A549 (cell line): ENCODE data around the gene ASCL2. TPM values are rescaled to one million over a fixed set of nuclear protein-coding genes. Genes with fewer than 3 reads are reported as not detected.

ENCODE experiments used
- ATAC-seq, 2 experiments: fragments of 200-7000 bp in 1 of 2; fragments of >200 bp in 1 of 2; cut with Nextera tagmentation in 1 of 2; cut with Tn5 transposase in 1 of 2; 3 replicates each; pipeline versions ENCODE4 v1.8.0 to v1.9.1; 2018 to 2020; ENCODE audit warnings: mild to moderate bottlenecking in 1 of 2, moderate library complexity in 1 of 2
- CTCF ChIA-PET: fragments of 300-600 bp; sonication (Branson Sonifier 250); formaldehyde crosslinking; extraction: SDS; loops from one replicate; lab custom pipeline; 2021; ENCODE audit warnings: antibody characterized with exemption, inconsistent platforms; lab: Yijun Ruan, JAX
- POLR2A ChIA-PET: fragments of 350-600 bp; formaldehyde crosslinking; extraction: SDS; loops from one replicate; lab custom pipeline; 2021; ENCODE audit warnings: antibody characterized with exemption, inconsistent platforms; lab: Yijun Ruan, JAX
- DNase-seq, 2 experiments: peaks; one replicate each; pipeline versions ENCODE4 v3.0.0 to v3.0.0-alpha.2; 2011 to 2016; ENCODE audit warnings: low read depth in 1 of 2, low spot score in 1 of 2
- FAIRE-seq: peaks from 2 replicates; lab custom pipeline; 2011; peaks lifted over from hg19 to GRCh38; lab: Jason Lieb, UNC
- H3K27ac ChIP-seq, 2 experiments: fragments of >200 bp; sonication (Bioruptor Twin); formaldehyde crosslinking; 3 replicates each; pipeline ENCODE4 v1.5.1; 2016 to 2017
- H3K4me1 ChIP-seq: fragments of >200 bp; sonication (Bioruptor Twin); formaldehyde crosslinking; 3 replicates; pipeline ENCODE4 v1.6.1; 2016
- H3K4me2 ChIP-seq: fragments of >200 bp; sonication (Bioruptor Twin); formaldehyde crosslinking; 3 replicates; pipeline ENCODE4 v1.6.1; 2016
- H3K4me3 ChIP-seq: fragments of >200 bp; sonication (Bioruptor Twin); formaldehyde crosslinking; 3 replicates; pipeline ENCODE4 v1.5.1; 2016
- H3K9me3 ChIP-seq: fragments of >200 bp; sonication (Bioruptor Twin); formaldehyde crosslinking; 3 replicates; pipeline ENCODE4 v1.6.1; 2016
- EHF ChIP-seq: fragments of 250-450 bp; sonication (Bioruptor Pico); IDR thresholded peaks from 2 replicates; pipeline ENCODE4 v1.5.0; 2020; ENCODE audit warnings: mild to moderate bottlenecking
- FOSB ChIP-seq: fragments of 250-450 bp; sonication (Bioruptor Pico); IDR thresholded peaks from 2 replicates; pipeline ENCODE4 v1.5.0; 2020; ENCODE audit warnings: mild to moderate bottlenecking, moderate library complexity
- GATA3 ChIP-seq: IDR thresholded peaks from 2 replicates; pipeline ENCODE4 v1.6.1; 2012; ENCODE audit warnings: borderline replicate concordance
- HDAC2 ChIP-seq: fragments of 200-600 bp; sonication (generic); IDR thresholded peaks from 2 replicates; pipeline ENCODE4 v1.6.1; 2016
- HES2 ChIP-seq: fragments of >200 bp; sonication (Bioruptor Twin); formaldehyde crosslinking; IDR thresholded peaks from 2 replicates; pipeline ENCODE4 v1.6.1; 2016
- MYC ChIP-seq: IDR thresholded peaks from 2 replicates; pipeline ENCODE4 v1.6.1; 2012; ENCODE audit warnings: mild to moderate bottlenecking, inconsistent platforms, low read length, improper control_type of control experiment, borderline replicate concordance
- NFE2L2 ChIP-seq: fragments of 150-350 bp; conservative IDR thresholded peaks from 2 replicates; pipeline ENCODE4 v1.6.1; 2014; ENCODE audit warnings: low read length
- NR3C1 ChIP-seq: fragments of >200 bp; sonication (Bioruptor Twin); formaldehyde crosslinking; IDR thresholded peaks from 3 replicates; pipeline ENCODE4 v1.6.1; 2017
- PHF8 ChIP-seq: fragments of 200-600 bp; sonication (generic); IDR thresholded peaks from 2 replicates; pipeline ENCODE4 v1.6.1; 2016; ENCODE audit warnings: low read depth, mild to moderate bottlenecking, antibody characterized with exemption, moderate library complexity, borderline replicate concordance
- POLR2A ChIP-seq: IDR thresholded peaks from 2 replicates; pipeline ENCODE4 v1.6.1; 2012; ENCODE audit warnings: mild to moderate bottlenecking, low read length
- POLR2AphosphoS2 ChIP-seq: conservative IDR thresholded peaks from 2 replicates; pipeline ENCODE4 v1.6.1; 2012; ENCODE audit warnings: low read length, improper control_type of control experiment, inconsistent platforms
- RARB ChIP-seq: fragments of 250-450 bp; sonication (Bioruptor Pico); IDR thresholded peaks from 2 replicates; pipeline ENCODE4 v1.8.0; 2021; ENCODE audit warnings: mild to moderate bottlenecking, moderate library complexity
- USF2 ChIP-seq: fragments of 450-650 bp; IDR thresholded peaks from 2 replicates; pipeline ENCODE4 v1.6.1; 2014; ENCODE audit warnings: antibody characterized with exemption
- WGBS: methylation state at CpG from one replicate; pipeline ENCODE4 v1.1.6; 2017; ENCODE audit errors: missing lambda C conversion rate; 5-methylcytosine and 5-hydroxymethylcytosine counted together
- polyA minus RNA-seq: library from RNA; depleted of rRNA, polyadenylated mRNA; stranded (reverse); fragments of >200 nt; gene quantifications from 2 replicates; pipeline ENCODE4 v1.2.3, GENCODE V29; 2011; rRNA and poly(A)+ RNA removed
- polyA plus RNA-seq, 4 experiments: library from polyadenylated mRNA; depleted of rRNA in 3 of 4; stranded (reverse); fragments of >200 nt; fragmentation: RNase III in 1 of 4; extraction: RNeasy Plus Mini Kit Qiagen cat#74134 plus additional on column Dnase treatment in 1 of 4; gene quantifications; 2 replicates in 3 of 4; 3 replicates in 1 of 4; pipeline ENCODE4 v1.2.3, GENCODE V29; 2011 to 2017
- TF ChIP-seq, protein P1 (sequence below): fragments of 150-350 bp; IDR thresholded peaks from 2 replicates; pipeline ENCODE4 v1.6.1; 2014; ENCODE audit warnings: low read depth, mild to moderate bottlenecking, low read length
- TF ChIP-seq, protein P2 (sequence below): IDR thresholded peaks from 2 replicates; pipeline ENCODE4 v1.6.1; 2012
- TF ChIP-seq, protein P3 (sequence below): fragments of >200 bp; sonication (Bioruptor Twin); formaldehyde crosslinking; IDR thresholded peaks from 3 replicates; pipeline ENCODE4 v1.5.1; 2016
- TF ChIP-seq, protein P4 (sequence below): IDR thresholded peaks from 2 replicates; pipeline ENCODE4 v1.6.1; 2012

ASCL2 gene, protein sequence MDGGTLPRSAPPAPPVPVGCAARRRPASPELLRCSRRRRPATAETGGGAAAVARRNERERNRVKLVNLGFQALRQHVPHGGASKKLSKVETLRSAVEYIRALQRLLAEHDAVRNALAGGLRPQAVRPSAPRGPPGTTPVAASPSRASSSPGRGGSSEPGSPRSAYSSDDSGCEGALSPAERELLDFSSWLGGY
- not detected in 2 replicates for polyA plus RNA-seq (2011; rRNA removed)
- polyA plus RNA-seq (2012; cell fraction: cytosol; rRNA removed), result 0.01 TPM in 1 of 2 replicates, not detected in the other
- not detected in 2 replicates for polyA plus RNA-seq (2012; cell fraction: nucleus; rRNA removed)
- not detected in 3 replicates for polyA plus RNA-seq (2017; fragmentation: RNase III; extraction: RNeasy Plus Mini Kit Qiagen cat#74134 plus additional on column Dnase treatment)
- not detected in 2 replicates for polyA minus RNA-seq

GRCh38 chr11:2270322-2271076 lies at the start of gene ASCL2:
ASCL2 (minus strand) TSS chr11:2270588; CDS start chr11:2270332, 256 bp downstream.
- TF ChIP-seq HDAC2, result peak; percentile 63; the same call in 1 of the 2 replicates
- TF ChIP-seq USF2, result no peak
- ATAC-seq, result no peak
- peak within 1 kb of the TSS in 1 of 2 experiments; percentile 62; a peak in 1 of 6 replicates for H3K27ac ChIP-seq
- no peak for DNase-seq
- peak within 1 kb of the TSS; percentile 52 for H3K4me3 ChIP-seq
- CTCF ChIA-PET, result interaction anchor here (0.7 to 1.8 kb wide), 6 partner anchors 20 to 155 kb away, joined by 3 to 4 read pairs (median 3); no protein-coding TSS in a partner anchor
- H3K4me1 ChIP-seq, result peaks cover 11% of the 10 kb centered on the region; the same call in 2 of the 3 replicates
- no peak for FAIRE-seq
- POLR2A ChIA-PET, result interaction anchor here (0.5 kb wide), 1 partner anchor 132 kb away, joined by 5 read pairs; no protein-coding TSS in a partner anchor
- no peaks in the 10 kb centered on the region for H3K9me3 ChIP-seq
- 52% methylated on average over 51 of the region's 89 CpGs for WGBS
- H3K4me2 ChIP-seq, result peak within 1 kb of the TSS; percentile 96

DNA sequence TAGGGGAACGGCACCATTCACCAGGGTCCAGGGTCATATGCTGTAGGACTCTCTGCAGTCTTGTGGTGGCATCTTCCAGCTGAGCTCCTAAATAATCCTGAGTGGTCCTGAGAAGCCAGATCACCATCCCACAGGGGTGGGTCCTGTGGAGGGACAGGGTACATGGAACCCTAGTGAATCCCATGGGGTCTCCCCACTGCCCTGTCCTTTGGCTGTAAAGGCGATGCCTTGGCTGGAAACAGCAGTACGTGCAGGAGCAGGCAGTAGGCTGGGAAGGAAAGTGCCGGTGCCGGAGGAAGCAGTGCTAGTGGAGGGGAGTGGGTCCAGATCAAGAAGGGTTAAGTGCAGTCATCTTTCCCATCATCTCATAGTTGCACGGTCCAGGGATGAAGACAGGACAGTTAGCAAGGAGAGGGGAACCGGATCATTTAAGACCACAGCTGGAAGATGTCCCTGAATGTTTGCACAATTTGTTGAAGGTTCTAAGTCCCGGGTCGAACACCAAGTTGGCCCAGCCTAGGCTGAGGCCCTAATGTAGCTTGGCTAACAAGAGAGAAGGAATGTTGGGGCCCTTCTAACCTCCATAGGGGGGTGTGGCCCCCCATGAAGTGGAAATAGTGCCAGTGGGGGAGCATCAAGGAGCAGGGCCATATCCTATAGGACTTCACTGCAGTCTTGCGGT lies 49.5 kb upstream of the ASCL2 start:
- Histone ChIP-seq H3K4me2 (no peak overlapping the region), H3K4me1 (peaks cover 2% of the 10 kb centered on the region; the same call in 1 of the 3 replicates)
- FAIRE-seq, result no peak
- CTCF ChIA-PET, result interaction anchor here (1.7 to 30.6 kb wide), 3 partner anchors 14 to 125 kb away, joined by 3 to 903 read pairs (median 63); partner anchors contain the start of gene TSSC4
- TF ChIP-seq FOSB (CRISPR knock-in tag) (no peak), NR3C1 (no peak), POLR2A (no peak), MYC (no peak), EHF (no peak), POLR2AphosphoS2 (no peak)
- TF ChIP-seq, protein P1, sequence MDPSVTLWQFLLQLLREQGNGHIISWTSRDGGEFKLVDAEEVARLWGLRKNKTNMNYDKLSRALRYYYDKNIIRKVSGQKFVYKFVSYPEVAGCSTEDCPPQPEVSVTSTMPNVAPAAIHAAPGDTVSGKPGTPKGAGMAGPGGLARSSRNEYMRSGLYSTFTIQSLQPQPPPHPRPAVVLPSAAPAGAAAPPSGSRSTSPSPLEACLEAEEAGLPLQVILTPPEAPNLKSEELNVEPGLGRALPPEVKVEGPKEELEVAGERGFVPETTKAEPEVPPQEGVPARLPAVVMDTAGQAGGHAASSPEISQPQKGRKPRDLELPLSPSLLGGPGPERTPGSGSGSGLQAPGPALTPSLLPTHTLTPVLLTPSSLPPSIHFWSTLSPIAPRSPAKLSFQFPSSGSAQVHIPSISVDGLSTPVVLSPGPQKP, result no peak
- TF ChIP-seq, protein P2, sequence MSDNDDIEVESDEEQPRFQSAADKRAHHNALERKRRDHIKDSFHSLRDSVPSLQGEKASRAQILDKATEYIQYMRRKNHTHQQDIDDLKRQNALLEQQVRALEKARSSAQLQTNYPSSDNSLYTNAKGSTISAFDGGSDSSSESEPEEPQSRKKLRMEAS, result no peak
- TF ChIP-seq, protein P3, sequence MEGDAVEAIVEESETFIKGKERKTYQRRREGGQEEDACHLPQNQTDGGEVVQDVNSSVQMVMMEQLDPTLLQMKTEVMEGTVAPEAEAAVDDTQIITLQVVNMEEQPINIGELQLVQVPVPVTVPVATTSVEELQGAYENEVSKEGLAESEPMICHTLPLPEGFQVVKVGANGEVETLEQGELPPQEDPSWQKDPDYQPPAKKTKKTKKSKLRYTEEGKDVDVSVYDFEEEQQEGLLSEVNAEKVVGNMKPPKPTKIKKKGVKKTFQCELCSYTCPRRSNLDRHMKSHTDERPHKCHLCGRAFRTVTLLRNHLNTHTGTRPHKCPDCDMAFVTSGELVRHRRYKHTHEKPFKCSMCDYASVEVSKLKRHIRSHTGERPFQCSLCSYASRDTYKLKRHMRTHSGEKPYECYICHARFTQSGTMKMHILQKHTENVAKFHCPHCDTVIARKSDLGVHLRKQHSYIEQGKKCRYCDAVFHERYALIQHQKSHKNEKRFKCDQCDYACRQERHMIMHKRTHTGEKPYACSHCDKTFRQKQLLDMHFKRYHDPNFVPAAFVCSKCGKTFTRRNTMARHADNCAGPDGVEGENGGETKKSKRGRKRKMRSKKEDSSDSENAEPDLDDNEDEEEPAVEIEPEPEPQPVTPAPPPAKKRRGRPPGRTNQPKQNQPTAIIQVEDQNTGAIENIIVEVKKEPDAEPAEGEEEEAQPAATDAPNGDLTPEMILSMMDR, result no peak
- TF ChIP-seq, protein P4, sequence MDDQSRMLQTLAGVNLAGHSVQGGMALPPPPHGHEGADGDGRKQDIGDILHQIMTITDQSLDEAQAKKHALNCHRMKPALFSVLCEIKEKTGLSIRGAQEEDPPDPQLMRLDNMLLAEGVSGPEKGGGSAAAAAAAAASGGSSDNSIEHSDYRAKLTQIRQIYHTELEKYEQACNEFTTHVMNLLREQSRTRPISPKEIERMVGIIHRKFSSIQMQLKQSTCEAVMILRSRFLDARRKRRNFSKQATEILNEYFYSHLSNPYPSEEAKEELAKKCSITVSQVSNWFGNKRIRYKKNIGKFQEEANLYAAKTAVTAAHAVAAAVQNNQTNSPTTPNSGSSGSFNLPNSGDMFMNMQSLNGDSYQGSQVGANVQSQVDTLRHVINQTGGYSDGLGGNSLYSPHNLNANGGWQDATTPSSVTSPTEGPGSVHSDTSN, result no peak
- TF ChIP-seq, all 56 proteins: peak for 0
- WGBS, result 63% methylated on average over 10 of the region's 10 CpGs
- Histone ChIP-seq H3K9me3 (peaks cover 8% of the 10 kb centered on the region), H3K27ac (no peak overlapping the region), H3K4me3 (no peak overlapping the region)
- ATAC-seq (no peak), DNase-seq (no peak)
- POLR2A ChIA-PET, result no interaction called here

DNA sequence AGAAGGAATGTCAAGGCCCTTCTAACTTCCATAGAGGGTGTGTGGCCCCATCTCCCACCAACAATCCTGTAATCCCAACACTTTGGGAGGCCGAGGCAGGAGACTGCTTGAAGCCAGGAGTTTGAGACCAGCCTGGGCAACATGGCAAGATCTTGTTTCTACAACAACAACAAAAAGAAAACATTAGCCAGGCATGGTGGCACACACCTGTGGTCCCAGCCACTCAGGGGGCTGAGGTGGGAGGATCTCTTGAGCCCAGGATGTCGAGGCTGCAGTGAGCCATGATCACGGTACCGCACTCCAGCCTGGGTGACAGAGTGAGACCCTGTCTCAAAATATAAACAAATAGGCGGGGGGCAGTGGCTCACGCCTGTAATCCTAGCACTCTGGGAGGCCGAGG lies 48.3 kb upstream of the ASCL2 start:
- DNase-seq (no peak), FAIRE-seq (no peak), ATAC-seq (no peak)
- peaks cover 4% of the 10 kb centered on the region; the same call in 1 of the 3 replicates for H3K4me1 ChIP-seq
- ChIA-PET POLR2A (no interaction called here), CTCF (interaction anchor here (8.4 to 30.6 kb wide), 2 partner anchors 13 to 94 kb away, joined by 63 to 903 read pairs; partner anchors contain the start of gene TSSC4)
- TF ChIP-seq HES2 (no peak), PHF8 (no peak), NR3C1 (no peak), GATA3 (no peak), RARB (CRISPR knock-in tag) (no peak), NFE2L2 (no peak)
- H3K27ac ChIP-seq, result no peak overlapping the region
- WGBS, result 56% methylated on average over 7 of the region's 7 CpGs
- no peak overlapping the region for H3K4me3 ChIP-seq
- peaks cover 8% of the 10 kb centered on the region for H3K9me3 ChIP-seq
- no peak overlapping the region for H3K4me2 ChIP-seq
